ENCODE results near the gene EIF1AX.

The EIF1AX gene

GRCh38 chrX:20140420-20140819 lies 1.2 kb downstream of the EIF1AX start:
- peak overlapping the region; percentile 84 to 92; a peak in 3 of 4 replicates for H3K4me3 ChIP-seq (ENCODE audit: low read depth in 1 of 2, low read length in 2 of 2)
- H3K27me3 ChIP-seq (ENCODE audit: insufficient read depth, low read length, poor library complexity), result no peaks in the 10 kb centered on the region
- no peak for TF ChIP-seq CTCF (IDR thresholded peaks at IDR 0.05; ENCODE audit: borderline replicate concordance, extremely low read depth, low read length, poor library complexity, severe bottlenecking)
- TF ChIP-seq EZH2 (IDR thresholded peaks at IDR 0.05; ENCODE audit: borderline replicate concordance, low read depth, low read length, severe bottlenecking), result no peak
- H3K27ac ChIP-seq (ENCODE audit: low read length), result no peak overlapping the region
- no peaks in the 10 kb centered on the region for H3K9me3 ChIP-seq (ENCODE audit: insufficient read depth, low read length, severe bottlenecking)
- DNase-seq, result peak; percentile 13
- H3K79me2 ChIP-seq (ENCODE audit: insufficient read depth, low read length), result peaks cover 56% of the 10 kb centered on the region
- ATAC-seq (ENCODE audit: insufficient read depth, low read depth), result peak; percentile 18; the same call in 1 of the 3 replicates
- peaks cover 34% of the 10 kb centered on the region for H3K4me1 ChIP-seq (ENCODE audit: insufficient read depth, low read length)
- peak overlapping the region; percentile 86 for H3K9ac ChIP-seq (ENCODE audit: low read depth, low read length)
- peak overlapping the region; percentile 81 for H3K4me2 ChIP-seq (ENCODE audit: insufficient read depth, low read length)
- peaks cover 42% of the 10 kb centered on the region for H3K36me3 ChIP-seq (ENCODE audit: insufficient read depth, low read length)
- H2AFZ ChIP-seq (ENCODE audit: low read depth, low read length), result no peak overlapping the region
- H4K20me1 ChIP-seq (ENCODE audit: insufficient read depth, low read length), result peaks cover 23% of the 10 kb centered on the region

DNA sequence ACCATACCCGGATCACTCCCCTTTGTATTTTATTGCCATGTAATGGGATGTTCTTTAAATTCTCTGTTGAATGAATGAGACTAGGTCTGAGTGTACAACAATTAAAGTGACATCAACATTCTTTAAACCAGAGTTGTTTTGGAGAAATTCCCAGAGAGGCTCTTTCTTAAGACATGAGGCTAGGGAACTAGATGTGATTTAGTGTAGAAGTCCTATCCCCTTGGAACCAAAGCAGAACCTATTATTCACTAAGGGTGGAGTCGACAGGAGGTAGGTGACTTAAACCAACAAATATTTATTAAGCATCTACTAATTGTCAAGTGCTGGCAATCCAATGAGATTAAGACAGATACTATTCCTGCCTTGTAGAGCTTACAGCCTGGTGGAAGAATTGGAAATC lies 1.7 kb downstream of the EIF1AX start:
- Histone ChIP-seq H3K4me2 (ENCODE audit: insufficient read depth, low read length) (peak overlapping the region; percentile 81), H3K9ac (ENCODE audit: low read depth, low read length) (peak overlapping the region; percentile 86), H3K27ac (ENCODE audit: low read length) (no peak overlapping the region), H3K27me3 (ENCODE audit: insufficient read depth, low read length, poor library complexity) (no peaks in the 10 kb centered on the region), H3K4me1 (ENCODE audit: insufficient read depth, low read length) (peaks cover 34% of the 10 kb centered on the region), H3K79me2 (ENCODE audit: insufficient read depth, low read length) (peaks cover 59% of the 10 kb centered on the region), H3K36me3 (ENCODE audit: insufficient read depth, low read length) (peaks cover 47% of the 10 kb centered on the region), H3K4me3 (ENCODE audit: low read depth in 1 of 2, low read length in 2 of 2) (peak overlapping the region; percentile 84 to 92; a peak in 3 of 4 replicates), H4K20me1 (ENCODE audit: insufficient read depth, low read length) (peaks cover 23% of the 10 kb centered on the region), H2AFZ (ENCODE audit: low read depth, low read length) (no peak overlapping the region), H3K9me3 (ENCODE audit: insufficient read depth, low read length, severe bottlenecking) (no peaks in the 10 kb centered on the region)
- TF ChIP-seq EZH2 (IDR thresholded peaks at IDR 0.05; ENCODE audit: borderline replicate concordance, low read depth, low read length, severe bottlenecking) (no peak), CTCF (IDR thresholded peaks at IDR 0.05; ENCODE audit: borderline replicate concordance, extremely low read depth, low read length, poor library complexity, severe bottlenecking) (no peak)
- DNase-seq, result no peak
- ATAC-seq (ENCODE audit: insufficient read depth, low read depth), result no peak

DNA sequence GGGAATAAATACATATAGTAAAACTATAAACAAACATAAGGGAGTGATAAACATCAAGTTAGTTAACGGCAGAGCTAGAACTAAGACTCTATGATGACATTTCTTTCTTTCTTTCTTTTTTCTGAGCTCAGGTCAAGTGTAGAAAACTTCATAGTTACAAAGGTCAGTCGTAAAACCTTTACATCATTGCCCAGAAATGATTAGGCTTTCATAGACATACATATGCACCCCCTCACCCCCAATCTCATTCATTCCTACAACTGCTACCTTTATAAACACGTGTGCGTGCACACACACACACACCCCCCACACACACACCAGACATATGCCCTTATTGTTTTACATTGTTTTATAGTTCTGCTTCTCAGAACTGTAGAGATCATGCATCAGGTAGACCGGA lies 5.7 kb downstream of the EIF1AX start:
- Histone ChIP-seq H3K4me1 (ENCODE audit: insufficient read depth, low read length) (peaks cover 24% of the 10 kb centered on the region), H3K9ac (ENCODE audit: low read depth, low read length) (no peak overlapping the region), H3K27me3 (ENCODE audit: insufficient read depth, low read length, poor library complexity) (no peaks in the 10 kb centered on the region), H2AFZ (ENCODE audit: low read depth, low read length) (no peak overlapping the region), H3K4me2 (ENCODE audit: insufficient read depth, low read length) (peak overlapping the region; percentile 27; the same call in 1 of the 2 replicates), H3K79me2 (ENCODE audit: insufficient read depth, low read length) (peaks cover 54% of the 10 kb centered on the region), H4K20me1 (ENCODE audit: insufficient read depth, low read length) (peaks cover 23% of the 10 kb centered on the region), H3K36me3 (ENCODE audit: insufficient read depth, low read length) (peaks cover 82% of the 10 kb centered on the region), H3K9me3 (ENCODE audit: insufficient read depth, low read length, severe bottlenecking) (no peaks in the 10 kb centered on the region), H3K27ac (ENCODE audit: low read length) (no peak overlapping the region), H3K4me3 (ENCODE audit: low read depth in 1 of 2, low read length in 2 of 2) (no peak overlapping the region)
- no peak for DNase-seq
- TF ChIP-seq EZH2 (IDR thresholded peaks at IDR 0.05; ENCODE audit: borderline replicate concordance, low read depth, low read length, severe bottlenecking) (no peak), CTCF (IDR thresholded peaks at IDR 0.05; ENCODE audit: borderline replicate concordance, extremely low read depth, low read length, poor library complexity, severe bottlenecking) (no peak)
- no peak for ATAC-seq (ENCODE audit: insufficient read depth, low read depth)

Data from DND-41 (cell line).